HFFc6 (cell line): Measurements from ENCODE around the gene BMP6. TPM values are rescaled to one million over a fixed set of nuclear protein-coding genes. Genes with fewer than 3 reads are reported as not detected.

Experiments used
- DNase-seq: peaks from one replicate; pipeline ENCODE4 v3.0.0-alpha.2; 2018
- H3K27ac Mint-ChIP-seq: 2 replicates; pipeline ENCODE4 v1.8.0; 2020; ENCODE audit warnings: mild to moderate bottlenecking, mixed read lengths
- H3K27me3 Mint-ChIP-seq: 2 replicates; pipeline ENCODE4 v1.8.0; 2021; ENCODE audit warnings: mild to moderate bottlenecking, moderate library complexity, mixed read lengths; ENCODE audit not compliant: insufficient read depth
- H3K36me3 Mint-ChIP-seq: 2 replicates; pipeline ENCODE4 v1.8.0; 2021; ENCODE audit warnings: low read depth, mixed read lengths
- H3K4me1 Mint-ChIP-seq: 2 replicates; pipeline ENCODE4 v1.8.0; 2020; ENCODE audit warnings: low read depth, mixed read lengths
- H3K4me3 Mint-ChIP-seq: 2 replicates; pipeline ENCODE4 v1.8.0; 2020; ENCODE audit warnings: mild to moderate bottlenecking, moderate library complexity, mixed read lengths
- H3K9me3 Mint-ChIP-seq: 2 replicates; pipeline ENCODE4 v1.8.0; 2020; ENCODE audit warnings: mild to moderate bottlenecking, mixed read lengths
- total RNA-seq, 6 experiments: library from RNA; stranded (reverse); fragmentation: NEBNext Ultra II Directional; extraction: Animal tissue kit (Norgen Biotek cat#: 25700); gene quantifications; 2 replicates in 1 of 6; 3 replicates in 5 of 6; pipeline ENCODE4 v1.2.3, GENCODE V29; 2021
- TF ChIP-seq, protein P1 (sequence below): fragments of 200-600 bp; sonication (generic); IDR thresholded peaks from 2 replicates; pipeline ENCODE4 v1.5.0; 2021; ENCODE audit warnings: antibody characterized with exemption, mild to moderate bottlenecking

Gene BMP6
- total RNA-seq, 6 experiments from 2014 or later, result 0.05 to 0.43 (median 0.11) TPM; not detected in 1

DNA sequence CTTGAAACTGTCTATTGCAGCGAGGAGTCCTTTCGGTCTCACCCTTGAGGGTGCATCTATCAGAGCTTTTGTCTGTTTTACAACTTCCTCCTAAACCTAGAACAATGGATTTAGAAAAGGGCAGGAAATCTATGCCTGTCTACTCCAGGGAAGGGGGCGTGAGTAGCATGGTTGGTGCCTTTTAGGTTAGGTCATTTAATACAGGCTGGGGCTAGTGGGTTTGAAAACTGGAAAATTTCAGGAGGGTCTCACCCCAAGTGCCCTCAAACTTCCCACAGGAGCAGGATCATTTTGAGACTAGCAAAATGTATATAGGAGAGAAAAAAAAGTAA, 33.5 kb upstream of the BMP6 start:
- Mint-ChIP-seq H3K36me3 (no peaks in the 10 kb centered on the region), H3K27ac (peak overlapping the region; percentile 64), H3K27me3 (peaks cover 9% of the 10 kb centered on the region), H3K9me3 (no peaks in the 10 kb centered on the region), H3K4me3 (peak overlapping the region; percentile 51), H3K4me1 (peaks cover 24% of the 10 kb centered on the region)
- no peak for DNase-seq
- TF ChIP-seq, protein P1, sequence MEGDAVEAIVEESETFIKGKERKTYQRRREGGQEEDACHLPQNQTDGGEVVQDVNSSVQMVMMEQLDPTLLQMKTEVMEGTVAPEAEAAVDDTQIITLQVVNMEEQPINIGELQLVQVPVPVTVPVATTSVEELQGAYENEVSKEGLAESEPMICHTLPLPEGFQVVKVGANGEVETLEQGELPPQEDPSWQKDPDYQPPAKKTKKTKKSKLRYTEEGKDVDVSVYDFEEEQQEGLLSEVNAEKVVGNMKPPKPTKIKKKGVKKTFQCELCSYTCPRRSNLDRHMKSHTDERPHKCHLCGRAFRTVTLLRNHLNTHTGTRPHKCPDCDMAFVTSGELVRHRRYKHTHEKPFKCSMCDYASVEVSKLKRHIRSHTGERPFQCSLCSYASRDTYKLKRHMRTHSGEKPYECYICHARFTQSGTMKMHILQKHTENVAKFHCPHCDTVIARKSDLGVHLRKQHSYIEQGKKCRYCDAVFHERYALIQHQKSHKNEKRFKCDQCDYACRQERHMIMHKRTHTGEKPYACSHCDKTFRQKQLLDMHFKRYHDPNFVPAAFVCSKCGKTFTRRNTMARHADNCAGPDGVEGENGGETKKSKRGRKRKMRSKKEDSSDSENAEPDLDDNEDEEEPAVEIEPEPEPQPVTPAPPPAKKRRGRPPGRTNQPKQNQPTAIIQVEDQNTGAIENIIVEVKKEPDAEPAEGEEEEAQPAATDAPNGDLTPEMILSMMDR, result no peak

DNA sequence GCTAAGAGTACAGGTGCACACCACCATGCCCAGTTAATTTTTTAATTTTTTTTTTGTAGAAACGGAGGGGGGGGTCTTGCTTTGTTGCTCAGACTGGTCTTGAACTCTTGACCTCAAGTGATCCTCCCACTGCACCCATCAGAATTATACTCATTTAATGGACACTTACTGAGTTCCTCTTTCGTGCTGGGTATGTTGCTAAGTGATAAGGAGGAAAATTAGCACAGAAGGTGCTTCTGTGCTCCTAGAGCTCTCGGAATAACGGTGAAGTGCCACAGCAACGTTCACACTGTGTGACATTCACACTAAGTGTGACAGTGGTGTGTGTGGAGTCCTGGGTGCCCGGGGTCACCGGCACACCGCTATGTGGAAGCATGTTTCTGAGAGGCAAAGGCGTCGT, 32.1 kb upstream of the BMP6 start:
- H3K27me3 Mint-ChIP-seq, result peaks cover 7% of the 10 kb centered on the region
- H3K4me3 Mint-ChIP-seq, result no peak overlapping the region
- no peaks in the 10 kb centered on the region for H3K36me3 Mint-ChIP-seq
- no peak overlapping the region for H3K27ac Mint-ChIP-seq
- H3K4me1 Mint-ChIP-seq, result peaks cover 38% of the 10 kb centered on the region
- DNase-seq, result no peak
- no peaks in the 10 kb centered on the region for H3K9me3 Mint-ChIP-seq
- TF ChIP-seq, protein P1, result no peak

DNA sequence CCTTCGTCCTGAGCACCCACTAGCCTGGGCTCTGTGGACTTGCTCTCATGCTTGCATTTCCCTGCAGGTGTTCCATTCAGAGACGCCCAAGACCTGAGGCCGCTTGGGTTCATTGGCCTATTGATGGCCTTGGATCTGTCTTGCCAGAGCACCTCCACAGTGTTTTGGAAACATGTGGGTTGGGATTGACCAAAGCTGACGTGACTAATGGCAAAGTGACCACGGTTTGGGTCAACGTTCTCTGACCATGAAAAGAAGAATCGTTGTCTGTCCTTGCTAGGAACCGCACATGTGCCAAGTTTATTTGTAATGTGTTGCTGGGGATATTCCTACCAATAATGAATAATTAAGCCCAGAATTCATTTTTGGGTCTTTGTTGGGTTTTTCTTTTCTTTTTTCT, 29.8 kb upstream of the BMP6 start:
- Mint-ChIP-seq H3K27ac (no peak overlapping the region), H3K4me1 (peaks cover 46% of the 10 kb centered on the region), H3K9me3 (no peaks in the 10 kb centered on the region), H3K4me3 (no peak overlapping the region), H3K27me3 (peaks cover 6% of the 10 kb centered on the region), H3K36me3 (no peaks in the 10 kb centered on the region)
- TF ChIP-seq, protein P1, result no peak
- no peak for DNase-seq

DNA sequence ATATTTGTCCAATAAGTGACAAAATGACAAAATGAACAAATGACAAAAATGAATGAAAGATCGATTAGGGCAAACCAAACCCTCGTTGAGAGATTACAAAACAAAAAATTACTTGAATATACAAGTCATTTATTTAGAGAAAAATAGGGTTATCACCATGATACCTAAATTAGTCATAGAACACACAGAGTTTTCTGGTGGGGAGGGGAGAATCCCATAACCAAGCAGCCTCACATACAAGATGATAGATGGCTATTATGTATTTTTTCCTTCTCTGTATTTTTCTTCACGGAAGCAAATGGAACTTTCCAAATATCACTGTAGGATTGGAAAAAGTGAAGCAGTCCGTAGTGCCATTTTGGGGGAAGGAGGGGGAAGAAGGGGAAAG, 28.5 kb upstream of the BMP6 start:
- no peaks in the 10 kb centered on the region for H3K9me3 Mint-ChIP-seq
- peak overlapping the region; percentile 89 for H3K27ac Mint-ChIP-seq
- DNase-seq, result no peak
- TF ChIP-seq, protein P1, result no peak
- H3K36me3 Mint-ChIP-seq, result no peaks in the 10 kb centered on the region
- peak overlapping the region; percentile 82 for H3K4me3 Mint-ChIP-seq
- peaks cover 4% of the 10 kb centered on the region for H3K27me3 Mint-ChIP-seq
- peaks cover 39% of the 10 kb centered on the region for H3K4me1 Mint-ChIP-seq

DNA sequence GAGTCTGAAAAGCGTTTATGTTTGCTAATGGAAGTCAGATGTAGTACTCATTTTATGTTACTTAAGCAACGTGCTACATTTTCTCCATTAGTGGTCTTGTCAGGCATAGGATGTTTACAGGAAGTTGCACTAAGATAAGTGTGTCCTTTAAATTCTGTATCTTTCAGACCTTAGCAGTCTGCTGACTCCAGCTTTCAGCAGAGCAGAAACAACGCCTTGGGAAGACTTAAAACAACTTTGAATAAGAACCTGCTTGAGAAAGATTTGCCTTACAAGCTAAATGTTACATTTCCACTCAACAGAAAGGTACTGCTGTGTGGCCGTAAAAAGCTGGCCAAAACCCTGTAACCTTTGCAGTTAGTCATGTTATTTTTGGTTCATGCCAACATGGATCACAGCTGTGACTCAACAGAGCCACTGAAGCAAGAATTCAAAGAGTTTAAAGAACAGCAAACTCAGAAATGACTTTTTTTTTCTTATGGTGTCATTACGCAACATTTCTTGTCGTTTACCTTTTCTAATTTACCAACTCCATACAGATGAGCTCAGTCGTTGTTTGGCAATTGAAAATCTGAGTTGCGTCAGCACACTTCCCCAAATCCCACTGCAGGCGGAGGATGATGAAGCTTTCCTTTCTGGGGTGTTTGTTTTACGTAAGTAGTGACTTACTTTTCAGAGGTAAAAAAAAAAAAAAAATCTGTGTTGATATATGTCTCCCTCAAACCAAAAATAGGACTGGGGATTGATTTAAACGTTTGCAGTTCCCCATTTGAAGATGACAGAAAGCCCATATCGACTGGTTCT, 27.9 kb upstream of the BMP6 start:
- peak; percentile 90 for DNase-seq
- peak overlapping the region; percentile 89 for H3K27ac Mint-ChIP-seq
- H3K9me3 Mint-ChIP-seq, result no peaks in the 10 kb centered on the region
- H3K27me3 Mint-ChIP-seq, result peaks cover 4% of the 10 kb centered on the region; the same call in 1 of the 2 replicates
- TF ChIP-seq, protein P1, result no peak
- H3K4me1 Mint-ChIP-seq, result peaks cover 36% of the 10 kb centered on the region
- H3K36me3 Mint-ChIP-seq, result no peaks in the 10 kb centered on the region
- peak overlapping the region; percentile 82 for H3K4me3 Mint-ChIP-seq
